ENCODE results near the gene GRB10. TPM values are rescaled to one million over a fixed set of nuclear protein-coding genes. Genes with fewer than 3 reads are reported as not detected.

Gene GRB10
- 1 to 10 TPM; 8.4 to 9.9 TPM for total RNA-seq

GRCh38 chr7:50782375-50783208 is at the start of gene GRB10:
TSS of gene GRB10 (minus strand) at chr7:50782896. CDS start at chr7:50732322, 50,574 bp downstream.
- Mint-ChIP-seq H3K4me1 (ENCODE audit: low read depth) (peaks cover 21% of the 10 kb centered on the region), H3K27me3 (peaks cover 7% of the 10 kb centered on the region), H3K4me3 (peak within 1 kb of the TSS; percentile 65), H3K27ac (no peak within 1 kb of the TSS), H3K9me3 (no peaks in the 10 kb centered on the region), H3K36me3 (peaks cover under 1% of the 10 kb centered on the region)
- DNase-seq, result no peak
- ChIA-PET CTCF (no interaction called here), POLR2A (no interaction called here)
- intact Hi-C loops (cut with micrococcal nuclease), result loop anchor here (5.0 kb wide), 3 partner anchors 285 to 360 kb away; no protein-coding TSS in a partner anchor

- Mint-ChIP-seq H3K9me3 (no peaks in the 10 kb centered on the region), H3K27me3 (peaks cover 18% of the 10 kb centered on the region), H3K36me3 (no peaks in the 10 kb centered on the region), H3K4me1 (ENCODE audit: low read depth) (peaks cover 31% of the 10 kb centered on the region), H3K4me3 (no peak overlapping the region), H3K27ac (no peak overlapping the region)
- ChIA-PET CTCF (no interaction called here), POLR2A (no interaction called here)
- no peak for DNase-seq
- intact Hi-C loops (cut with micrococcal nuclease), result no loop called here
These were observed 46.1 kb upstream of the GRB10 start for GRCh38 chr7:50828801-50829200.

- ChIA-PET CTCF (interaction anchor here (0.8 kb wide), 1 partner anchor 26 kb away, joined by 3 read pairs; no protein-coding TSS in a partner anchor), POLR2A (no interaction called here)
- H3K27me3 Mint-ChIP-seq, result peaks cover 15% of the 10 kb centered on the region
- no peak for DNase-seq
- H3K27ac Mint-ChIP-seq, result no peak overlapping the region
- intact Hi-C loops (cut with micrococcal nuclease), result no loop called here
- H3K36me3 Mint-ChIP-seq, result no peaks in the 10 kb centered on the region
- H3K9me3 Mint-ChIP-seq, result no peaks in the 10 kb centered on the region
- peaks cover 28% of the 10 kb centered on the region for H3K4me1 Mint-ChIP-seq (ENCODE audit: low read depth)
- no peak overlapping the region for H3K4me3 Mint-ChIP-seq
These were observed 45.4 kb upstream of the GRB10 start for GRCh38 chr7:50828116-50828515.

GRCh38 chr7:50827281-50827680 is 44.6 kb upstream of the GRB10 start:
- intact Hi-C loops (cut with micrococcal nuclease), result loop anchor here (2.0 kb wide), 2 partner anchors 296 to 378 kb away; no protein-coding TSS in a partner anchor
- CTCF ChIA-PET, result interaction anchor here (0.8 kb wide), 1 partner anchor 27 kb away, joined by 3 read pairs; no protein-coding TSS in a partner anchor
- no peak overlapping the region for H3K27ac Mint-ChIP-seq
- H3K36me3 Mint-ChIP-seq, result no peaks in the 10 kb centered on the region
- peaks cover 20% of the 10 kb centered on the region for H3K4me1 Mint-ChIP-seq (ENCODE audit: low read depth)
- no peak for DNase-seq
- POLR2A ChIA-PET, result no interaction called here
- H3K27me3 Mint-ChIP-seq, result peaks cover 11% of the 10 kb centered on the region
- no peak overlapping the region for H3K4me3 Mint-ChIP-seq
- no peaks in the 10 kb centered on the region for H3K9me3 Mint-ChIP-seq

GRCh38 chr7:50826371-50827172 is 43.9 kb upstream of the GRB10 start:
- ChIA-PET POLR2A (no interaction called here), CTCF (no interaction called here)
- peak; percentile 73 for DNase-seq
- Mint-ChIP-seq H3K27ac (peak overlapping the region; percentile 1), H3K4me3 (no peak overlapping the region), H3K9me3 (no peaks in the 10 kb centered on the region), H3K4me1 (ENCODE audit: low read depth) (peaks cover 15% of the 10 kb centered on the region), H3K36me3 (no peaks in the 10 kb centered on the region), H3K27me3 (peaks cover 9% of the 10 kb centered on the region)
- intact Hi-C loops (cut with micrococcal nuclease), result loop anchor here (2.0 kb wide), 2 partner anchors 296 to 378 kb away; no protein-coding TSS in a partner anchor

GRCh38 chr7:50825465-50825864 is 42.8 kb upstream of the GRB10 start:
- Mint-ChIP-seq H3K4me1 (ENCODE audit: low read depth) (peaks cover 15% of the 10 kb centered on the region), H3K27me3 (peaks cover 6% of the 10 kb centered on the region), H3K4me3 (no peak overlapping the region), H3K36me3 (no peaks in the 10 kb centered on the region), H3K27ac (no peak overlapping the region), H3K9me3 (no peaks in the 10 kb centered on the region)
- CTCF ChIA-PET, result no interaction called here
- no peak for DNase-seq
- POLR2A ChIA-PET, result no interaction called here
- intact Hi-C loops (cut with micrococcal nuclease), result no loop called here

- Mint-ChIP-seq H3K27ac (no peak overlapping the region), H3K4me3 (no peak overlapping the region), H3K27me3 (peaks cover 4% of the 10 kb centered on the region), H3K9me3 (no peaks in the 10 kb centered on the region), H3K36me3 (no peaks in the 10 kb centered on the region), H3K4me1 (ENCODE audit: low read depth) (peaks cover 15% of the 10 kb centered on the region)
- ChIA-PET POLR2A (no interaction called here), CTCF (no interaction called here)
- intact Hi-C loops (cut with micrococcal nuclease), result no loop called here
- DNase-seq, result no peak
These were observed 42.2 kb upstream of the GRB10 start for GRCh38 chr7:50824882-50825281.

GRCh38 chr7:50822706-50823105 is 40.0 kb upstream of the GRB10 start:
- ChIA-PET CTCF (no interaction called here), POLR2A (no interaction called here)
- Mint-ChIP-seq H3K9me3 (no peaks in the 10 kb centered on the region), H3K27ac (no peak overlapping the region), H3K4me1 (ENCODE audit: low read depth) (peaks cover 14% of the 10 kb centered on the region), H3K4me3 (no peak overlapping the region), H3K27me3 (peaks cover 6% of the 10 kb centered on the region), H3K36me3 (no peaks in the 10 kb centered on the region)
- intact Hi-C loops (cut with micrococcal nuclease), result no loop called here
- no peak for DNase-seq

GRCh38 chr7:50822110-50822509 is 39.4 kb upstream of the GRB10 start:
- H3K27ac Mint-ChIP-seq, result no peak overlapping the region
- no peak overlapping the region for H3K4me3 Mint-ChIP-seq
- ChIA-PET POLR2A (no interaction called here), CTCF (no interaction called here)
- no peak for DNase-seq
- H3K9me3 Mint-ChIP-seq, result no peaks in the 10 kb centered on the region
- H3K27me3 Mint-ChIP-seq, result peaks cover 6% of the 10 kb centered on the region
- intact Hi-C loops (cut with micrococcal nuclease), result no loop called here
- H3K36me3 Mint-ChIP-seq, result no peaks in the 10 kb centered on the region
- H3K4me1 Mint-ChIP-seq (ENCODE audit: low read depth), result peaks cover 8% of the 10 kb centered on the region

GRCh38 chr7:50821457-50822008 is 38.8 kb upstream of the GRB10 start:
- ChIA-PET POLR2A (no interaction called here), CTCF (no interaction called here)
- Mint-ChIP-seq H3K27me3 (peaks cover 8% of the 10 kb centered on the region), H3K4me1 (ENCODE audit: low read depth) (peaks cover 2% of the 10 kb centered on the region), H3K27ac (no peak overlapping the region), H3K9me3 (no peaks in the 10 kb centered on the region), H3K36me3 (no peaks in the 10 kb centered on the region), H3K4me3 (no peak overlapping the region)
- intact Hi-C loops (cut with micrococcal nuclease), result no loop called here
- no peak for DNase-seq

GRCh38 chr7:50818324-50818723 is 35.6 kb upstream of the GRB10 start:
- Mint-ChIP-seq H3K4me3 (no peak overlapping the region), H3K9me3 (no peaks in the 10 kb centered on the region), H3K27ac (no peak overlapping the region), H3K4me1 (ENCODE audit: low read depth) (no peaks in the 10 kb centered on the region), H3K27me3 (peaks cover 11% of the 10 kb centered on the region), H3K36me3 (no peaks in the 10 kb centered on the region)
- POLR2A ChIA-PET, result no interaction called here
- no peak for DNase-seq
- CTCF ChIA-PET, result no interaction called here
- intact Hi-C loops (cut with micrococcal nuclease), result no loop called here

- no peak overlapping the region for H3K27ac Mint-ChIP-seq
- H3K4me1 Mint-ChIP-seq (ENCODE audit: low read depth), result no peaks in the 10 kb centered on the region
- H3K4me3 Mint-ChIP-seq, result no peak overlapping the region
- DNase-seq, result no peak
- H3K36me3 Mint-ChIP-seq, result no peaks in the 10 kb centered on the region
- peaks cover 11% of the 10 kb centered on the region for H3K27me3 Mint-ChIP-seq
- intact Hi-C loops (cut with micrococcal nuclease), result no loop called here
- ChIA-PET POLR2A (no interaction called here), CTCF (no interaction called here)
- no peaks in the 10 kb centered on the region for H3K9me3 Mint-ChIP-seq
These were observed 34.9 kb upstream of the GRB10 start for GRCh38 chr7:50817561-50817960.
